OCI-LY7 (cell line): ENCODE data around the gene SPTAN1. TPM values are rescaled to one million over a fixed set of nuclear protein-coding genes. Genes with fewer than 3 reads are reported as not detected.

Source experiments
- BruUV-seq: library from RNA; stranded (reverse); fragments of 400-500 nt; replicated peaks from 2 replicates; lab custom pipeline; 2021; lab: Mats Ljungman, UMichigan
- CTCF ChIA-PET: fragments of 300-600 bp; sonication (Branson Sonifier 250); formaldehyde crosslinking; loops from one replicate; lab custom pipeline; 2022; ENCODE audit warnings: antibody characterized with exemption; ENCODE audit not compliant: unreplicated experiment; lab: Charles Lee
- POLR2A ChIA-PET: fragments of 300-600 bp; sonication (Branson Sonifier 250); formaldehyde crosslinking; loops from one replicate; lab custom pipeline; 2022; ENCODE audit warnings: antibody characterized with exemption; lab: Charles Lee
- DNase-seq: peaks from one replicate; pipeline ENCODE4 v3.0.0-alpha.2; 2015; ENCODE audit warnings: low spot score
- H2AFZ ChIP-seq: fragments of 200-600 bp; sonication (generic), shearing (Covaris generic); 2 replicates; pipeline ENCODE4 v1.6.1; 2014; ENCODE audit warnings: mild to moderate bottlenecking, antibody characterized with exemption, low read length, moderate library complexity
- H3K27ac ChIP-seq: fragments of 200-600 bp; sonication (generic); 2 replicates; pipeline ENCODE4 v1.5.1; 2014; ENCODE audit warnings: mixed run types, low read depth, mild to moderate bottlenecking, moderate library complexity, low read length, inconsistent platforms; ENCODE audit not compliant: poor library complexity, severe bottlenecking
- H3K36me3 ChIP-seq: fragments of 200-600 bp; sonication (generic); 2 replicates; pipeline ENCODE4 v1.6.1; 2014; ENCODE audit warnings: mild to moderate bottlenecking, antibody characterized with exemption, low read length, moderate library complexity, mixed read lengths; ENCODE audit not compliant: insufficient read depth
- H3K4me1 ChIP-seq: fragments of 200-600 bp; sonication (generic); 2 replicates; pipeline ENCODE4 v1.5.1; 2014; ENCODE audit warnings: mild to moderate bottlenecking, low read length; ENCODE audit not compliant: insufficient read depth, poor library complexity, severe bottlenecking
- H3K4me2 ChIP-seq: fragments of 200-600 bp; sonication (generic); 2 replicates; pipeline ENCODE4 v1.6.1; 2014; ENCODE audit warnings: mild to moderate bottlenecking, low read length
- H3K4me3 ChIP-seq: fragments of 200-600 bp; sonication (generic); 2 replicates; pipeline ENCODE4 v1.5.1; 2014; ENCODE audit warnings: mild to moderate bottlenecking, low read depth, low read length; ENCODE audit not compliant: poor library complexity, severe bottlenecking
- H3K79me2 ChIP-seq: fragments of 200-600 bp; sonication (generic); 2 replicates; pipeline ENCODE4 v1.6.1; 2016; ENCODE audit warnings: low read depth, mild to moderate bottlenecking, low read length, moderate library complexity, mixed read lengths; ENCODE audit not compliant: insufficient read depth
- H3K9me2 ChIP-seq: fragments of 200-600 bp; sonication (generic); 2 replicates; pipeline ENCODE4 v1.6.1; 2016; ENCODE audit warnings: mild to moderate bottlenecking, low read length, mixed read lengths; ENCODE audit not compliant: insufficient read depth
- H3K9me3 ChIP-seq: fragments of 200-600 bp; sonication (generic); 2 replicates; pipeline ENCODE4 v1.6.1; 2014; ENCODE audit warnings: mild to moderate bottlenecking, mixed run types, low read length, mixed read lengths
- H4K20me1 ChIP-seq: fragments of 200-600 bp; sonication (generic); 2 replicates; pipeline ENCODE4 v1.6.1; 2014; ENCODE audit warnings: mild to moderate bottlenecking, antibody characterized with exemption, low read length, moderate library complexity, mixed read lengths; ENCODE audit not compliant: insufficient read depth
- CTCF ChIP-seq: fragments of 200-600 bp; sonication (generic); conservative IDR thresholded peaks from 2 replicates; pipeline ENCODE4 v1.5.1; 2014; ENCODE audit warnings: mild to moderate bottlenecking, antibody characterized with exemption, low read length, moderate library complexity, mixed read lengths
- EZH2phosphoT487 ChIP-seq: fragments of 200-600 bp; sonication (generic); IDR thresholded peaks from 2 replicates; pipeline ENCODE4 v1.6.1; 2018; ENCODE audit warnings: low read depth, borderline replicate concordance, mild to moderate bottlenecking, mixed run types, antibody characterized with exemption, low read length, moderate library complexity, mixed read lengths
- intact Hi-C: fragments of 100-400 bp; cut with micrococcal nuclease; formaldehyde crosslinking; loops from one replicate; pipeline ENCODE4 v1.10.0; 2022; ENCODE audit not compliant: unreplicated experiment
- total RNA-seq, 2 experiments: library from RNA; depleted of rRNA in 1 of 2; stranded (reverse); fragments of >200 nt in 1 of 2; shearing (Covaris generic) in 1 of 2; gene quantifications; 2 replicates each; pipeline ENCODE4 v1.2.3, GENCODE V29; 2014 to 2022

The SPTAN1 gene
- total RNA-seq, 2 experiments from 2014 or later = 239 to 259 TPM

- no peak for TF ChIP-seq CTCF
- no peaks in the 10 kb centered on the region for H3K9me3 ChIP-seq
- H3K27ac ChIP-seq = no peak overlapping the region
Observed at GRCh38 chr9:128558431-128559310, 6.3 kb downstream of the SPTAN1 start.

GRCh38 chr9:128565578-128565977 lies 13.2 kb downstream of the SPTAN1 start:
- BruUV-seq = no TSS peak
- H3K4me1 ChIP-seq = no peaks in the 10 kb centered on the region
- ChIA-PET POLR2A (interaction anchor here (0.7 kb wide), 1 partner anchor 33 kb away, joined by 3 read pairs; no protein-coding TSS in a partner anchor), CTCF (no interaction called here)
- H3K27ac ChIP-seq = no peak overlapping the region
- TF ChIP-seq EZH2phosphoT487 (no peak), CTCF (no peak)
- H3K4me3 ChIP-seq = no peak overlapping the region
- H3K36me3 ChIP-seq = peaks cover 48% of the 10 kb centered on the region
- no peak for DNase-seq
- H3K79me2 ChIP-seq = peaks cover 9% of the 10 kb centered on the region; the same call in 1 of the 2 replicates
- H4K20me1 ChIP-seq = no peaks in the 10 kb centered on the region
- no peaks in the 10 kb centered on the region for H3K9me3 ChIP-seq
- H3K4me2 ChIP-seq = no peak overlapping the region
- H3K9me2 ChIP-seq = no peaks in the 10 kb centered on the region
- H2AFZ ChIP-seq = no peak overlapping the region
- intact Hi-C loops = no loop called here

More at GRCh38 chr9:128558431-128559310, 6.3 kb downstream of the SPTAN1 start:
- no peak overlapping the region for H2AFZ ChIP-seq
- DNase-seq = peak; percentile 53
- no TSS peak for BruUV-seq
- H3K4me3 ChIP-seq = no peak overlapping the region
- H3K79me2 ChIP-seq = peaks cover 61% of the 10 kb centered on the region
- peaks cover 20% of the 10 kb centered on the region; the same call in 1 of the 2 replicates for H4K20me1 ChIP-seq
- peak overlapping the region; percentile 52 for H3K4me2 ChIP-seq
- H3K4me1 ChIP-seq = peaks cover 46% of the 10 kb centered on the region
- peaks cover 18% of the 10 kb centered on the region; the same call in 1 of the 2 replicates for H3K36me3 ChIP-seq
- ChIA-PET POLR2A (interaction anchor here (0.6 to 1.2 kb wide), 3 partner anchors 13 to 237 kb away, joined by 3 read pairs; no protein-coding TSS in a partner anchor), CTCF (no interaction called here)
- H3K9me2 ChIP-seq = no peaks in the 10 kb centered on the region
- intact Hi-C loops = loop anchor here (10.0 kb wide), 1 partner anchor 166 kb away; the partner anchor contains the start of gene ZDHHC12
